ENCODE data around the gene C2CD4D.
A peak's percentile ranks its signal among the peaks of the same experiment; 100 is the strongest.

The C2CD4D gene

GRCh38 chr1:151811181-151811580 lies 28.4 kb downstream of the C2CD4D start:
- no peak for DNase-seq

- no peak for DNase-seq
Measured at GRCh38 chr1:151809985-151810556, 29.5 kb downstream of the C2CD4D start.

GRCh38 chr1:151809290-151809984 lies 30.2 kb downstream of the C2CD4D start:
- DNase-seq = no peak

DNA sequence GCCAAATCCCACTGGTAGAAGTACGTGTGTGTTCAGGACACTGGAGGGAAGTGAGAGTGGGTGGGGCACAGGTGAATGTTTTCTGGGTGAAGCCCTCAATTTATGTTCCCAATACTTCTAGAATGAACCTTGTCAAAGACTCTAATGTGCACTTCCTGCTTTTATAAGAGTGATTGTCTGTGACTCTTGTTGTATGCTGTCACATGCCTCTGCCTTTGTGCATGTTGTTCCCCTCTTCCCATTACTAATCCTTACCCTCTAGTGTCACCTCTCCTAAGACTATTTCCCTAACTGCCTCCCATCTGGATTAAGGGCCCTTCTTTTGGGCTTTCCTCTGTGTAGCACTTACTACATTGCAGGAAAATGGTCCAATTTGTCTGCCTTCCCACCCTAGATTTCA lies 31.9 kb downstream of the C2CD4D start:
- DNase-seq = no peak

- DNase-seq = no peak
Measured at GRCh38 chr1:151807131-151807530, 32.5 kb downstream of the C2CD4D start.

DNA sequence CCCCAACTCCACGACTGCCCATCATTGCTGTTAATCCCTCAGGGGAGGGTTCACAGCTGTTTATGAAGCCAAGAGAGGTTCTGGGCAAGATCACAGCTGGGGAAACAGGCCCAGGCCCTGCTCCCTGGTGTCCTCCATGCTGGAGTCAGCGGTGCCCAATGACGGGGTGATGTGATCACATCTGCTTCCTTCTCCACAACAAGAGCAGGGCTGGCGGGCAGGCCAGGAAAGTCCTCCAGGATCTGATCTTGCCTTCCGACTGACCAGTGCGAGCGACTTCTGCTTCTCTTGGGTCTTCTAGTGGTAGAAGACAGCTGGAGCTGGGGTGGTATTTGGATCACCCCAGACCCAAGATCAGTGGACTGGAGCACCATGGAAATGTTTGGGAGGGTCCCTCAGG lies 33.5 kb downstream of the C2CD4D start:
- no peak for DNase-seq

DNA sequence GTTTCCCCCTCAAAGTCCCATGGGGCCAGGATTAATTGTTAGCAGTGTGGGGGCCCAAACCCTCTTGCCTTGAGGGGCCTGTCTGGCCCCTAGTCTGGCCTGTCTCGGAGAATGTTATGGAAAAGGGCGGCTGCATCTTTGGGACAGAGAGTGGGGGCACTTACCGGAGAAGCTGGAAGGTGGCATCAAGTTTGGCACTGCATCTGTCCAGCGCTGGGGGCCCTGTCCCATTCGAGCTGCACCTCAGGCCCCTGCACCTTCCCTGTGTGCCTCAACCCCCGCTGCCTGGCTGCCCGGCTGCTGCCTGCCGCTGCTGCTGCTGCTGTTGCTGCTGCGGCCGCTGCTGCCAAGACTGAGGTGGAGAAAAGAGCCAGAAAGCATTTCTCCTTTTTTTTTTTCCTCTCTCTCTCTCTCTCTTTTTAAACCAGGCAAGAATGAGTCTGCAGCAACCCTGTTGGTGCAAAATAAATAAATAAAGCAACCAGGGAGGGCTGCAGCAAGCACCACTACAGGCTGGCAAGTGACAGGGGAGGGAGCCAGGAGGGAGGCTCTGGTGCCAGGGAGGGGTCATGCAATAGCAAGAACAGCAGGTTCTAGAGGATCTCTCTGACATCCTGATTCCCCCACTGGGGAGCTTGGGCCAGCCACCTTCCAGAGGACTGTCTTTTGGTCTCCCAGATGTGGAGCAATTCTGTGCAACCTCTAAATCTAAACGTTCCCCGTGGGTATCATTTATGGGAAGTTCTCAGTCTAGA lies 34.4 kb downstream of the C2CD4D start, which contains the start of gene LINGO4:
TSS of gene LINGO4 (minus strand) at position 354 of the 755 bp plus-strand sequence. CDS start 2,715 bp downstream, outside the sequence.
- no peak for DNase-seq

DNA sequence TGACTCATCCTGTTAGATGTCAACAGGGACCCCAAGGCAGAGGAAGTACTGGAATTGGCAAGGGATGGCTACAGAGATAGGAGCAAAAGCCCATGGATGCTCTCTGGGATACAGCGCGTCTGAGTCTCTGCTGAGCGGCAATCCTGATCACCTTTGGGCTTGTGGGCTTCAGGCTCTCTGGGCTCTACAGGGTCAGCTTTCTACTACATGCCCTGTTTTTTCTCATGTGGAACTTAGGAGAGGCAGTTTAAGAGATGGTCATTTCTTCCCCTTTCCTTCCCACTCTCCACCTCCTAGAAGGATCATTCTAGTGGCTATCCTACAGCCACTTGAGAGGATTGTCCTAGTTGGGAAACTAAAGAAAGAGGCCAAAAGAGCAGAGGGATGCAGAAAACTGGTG lies 35.7 kb downstream of the C2CD4D start:
- DNase-seq = no peak

DNA sequence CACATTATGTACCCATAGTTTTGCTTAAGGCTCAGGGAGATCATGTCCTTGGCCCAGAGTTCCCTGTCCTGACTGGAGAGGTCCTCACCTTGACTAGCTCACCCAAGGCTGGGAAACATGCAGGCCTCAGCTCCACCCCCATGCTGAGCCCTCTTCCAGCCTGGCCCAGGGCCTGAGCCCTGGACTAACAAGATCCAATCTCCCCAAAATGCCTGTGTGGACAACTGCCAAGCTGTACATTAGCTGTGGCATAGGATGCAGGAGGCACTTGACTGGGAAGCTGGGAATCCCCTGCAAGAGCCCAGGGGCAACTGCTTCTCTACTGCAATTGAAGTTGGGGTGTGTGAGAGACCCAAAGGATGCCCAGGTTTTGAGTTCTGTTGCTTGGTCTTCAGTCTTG lies 36.5 kb downstream of the C2CD4D start:
- no peak for DNase-seq

- DNase-seq = no peak
Measured at GRCh38 chr1:151802372-151802771, 37.2 kb downstream of the C2CD4D start.

DNA sequence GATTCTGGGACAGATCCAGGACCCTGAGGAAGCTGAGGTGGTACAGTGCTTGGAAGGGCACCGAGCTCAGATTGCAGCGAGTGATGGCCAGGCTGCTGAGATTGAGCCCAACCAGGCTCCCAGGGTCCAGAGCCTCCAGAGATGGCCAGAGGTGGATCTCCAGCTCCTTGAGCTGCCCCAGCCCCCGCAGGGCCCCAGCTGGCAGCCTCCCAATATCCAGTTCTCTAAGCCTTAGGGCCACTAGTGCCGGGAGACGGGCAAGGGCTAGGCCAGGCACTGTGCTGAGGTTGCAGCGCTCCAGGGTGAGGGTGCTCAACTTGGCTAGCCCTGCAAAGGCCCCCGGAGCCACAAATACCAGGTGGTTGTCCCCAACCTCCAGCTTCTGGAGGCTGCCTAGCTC lies 37.8 kb downstream of the C2CD4D start:
- no peak for DNase-seq

DNA sequence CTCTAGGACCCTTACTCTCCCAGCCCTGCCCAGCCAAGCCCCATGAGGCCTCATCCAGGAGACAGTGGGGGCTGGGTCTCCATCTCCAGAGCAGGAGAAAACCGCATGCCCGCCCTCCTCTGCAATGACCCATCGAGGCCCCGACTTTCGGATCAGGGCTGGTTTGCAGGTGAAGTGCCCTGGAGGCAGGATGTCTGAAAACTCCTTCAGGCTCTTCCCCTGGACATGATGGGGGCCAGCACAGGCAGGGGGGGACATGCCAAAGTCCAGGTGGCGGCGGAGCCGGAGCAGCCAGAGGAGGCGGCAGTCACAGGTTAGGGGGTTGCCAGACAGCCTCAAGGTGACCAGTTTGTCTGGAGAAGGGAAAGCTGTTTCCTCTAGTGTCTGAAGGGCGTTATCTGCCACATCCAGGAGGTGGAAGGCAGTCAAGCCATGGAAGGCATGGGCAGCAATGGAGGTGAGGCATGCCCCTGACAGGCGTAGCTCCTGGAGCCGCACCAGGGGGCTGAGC lies 38.3 kb downstream of the C2CD4D start:
- no peak for DNase-seq

- no peak for DNase-seq
Measured at GRCh38 chr1:151800830-151801229, 38.8 kb downstream of the C2CD4D start.

DNA sequence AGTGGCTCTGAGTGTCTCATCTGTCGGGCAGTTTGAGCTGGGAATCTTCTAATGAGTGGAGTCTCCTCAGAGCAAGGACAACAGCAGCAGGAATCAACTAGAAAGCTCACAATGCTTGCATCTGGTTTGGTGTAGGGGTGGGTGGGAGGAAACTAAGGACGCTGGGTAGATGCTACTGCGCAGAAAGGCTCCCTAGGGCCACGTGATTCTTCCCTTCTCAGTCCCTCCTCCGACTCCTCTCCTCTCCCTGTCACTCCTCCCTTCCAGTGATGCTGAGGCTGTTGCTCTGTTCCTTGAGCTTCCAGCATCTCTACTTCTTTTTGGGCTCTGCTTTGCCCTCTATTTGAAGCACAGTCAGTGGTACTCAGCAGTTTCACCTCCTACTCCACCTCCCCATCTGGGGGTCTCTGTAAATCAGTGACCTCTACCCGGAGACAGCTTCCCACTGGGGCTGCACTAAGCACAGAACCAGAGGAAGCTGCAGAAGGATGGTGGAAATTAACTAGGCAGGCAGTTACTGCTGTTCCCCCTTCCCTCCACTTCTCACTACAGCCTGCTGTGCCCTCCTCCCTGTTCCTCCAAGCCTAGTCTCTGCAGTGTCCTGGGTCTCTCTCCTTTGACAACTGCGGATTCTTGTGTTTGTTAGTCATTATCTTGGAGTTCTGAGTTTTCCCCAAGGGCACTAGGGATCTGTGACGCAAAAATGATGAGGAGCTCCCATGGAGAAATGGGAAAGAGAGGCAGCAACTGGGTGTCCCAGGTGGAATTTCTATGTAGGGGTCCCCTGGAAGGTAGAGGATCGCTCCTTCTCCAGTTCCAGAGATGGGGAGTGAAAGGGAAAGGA lies 40.2 kb downstream of the C2CD4D start:
- DNase-seq = no peak

GRCh38 chr1:151798571-151798970 lies 41.0 kb downstream of the C2CD4D start:
- no peak for DNase-seq

DNA sequence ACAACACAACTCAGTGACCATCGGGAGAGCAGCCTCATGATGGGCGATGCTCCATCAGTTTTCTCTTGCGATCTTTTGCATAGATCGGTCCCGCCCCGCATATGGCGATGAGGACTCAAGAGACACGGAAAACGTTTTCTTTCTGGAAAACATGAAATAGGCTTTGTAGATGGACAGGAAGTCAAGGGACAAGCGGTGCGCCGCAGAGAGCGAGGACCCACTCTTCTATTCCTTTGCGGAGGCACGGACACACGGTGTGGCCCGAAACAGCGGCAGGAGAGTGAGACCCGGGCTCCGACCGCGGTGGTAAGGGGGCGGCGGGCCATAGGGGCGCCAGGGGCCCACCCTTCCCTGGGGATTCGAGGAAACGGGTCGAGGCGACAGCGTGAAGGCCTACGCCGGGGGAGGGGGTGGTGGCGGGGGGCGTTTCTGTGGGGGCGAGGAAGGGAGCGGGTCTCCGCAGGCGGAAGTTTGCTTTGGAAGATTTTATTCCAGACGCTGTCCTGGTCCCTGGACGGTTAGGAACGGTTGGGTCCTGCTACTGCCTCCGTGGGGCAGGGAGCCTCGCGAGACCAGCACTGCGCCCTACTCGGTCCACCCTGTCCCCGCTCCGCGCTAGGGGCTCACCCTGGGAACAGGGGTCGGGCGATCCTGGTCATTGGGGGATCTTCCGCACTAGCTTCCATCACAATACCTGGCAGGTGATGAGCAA lies 48.5 kb downstream of the C2CD4D start:
- peak; percentile 19 for DNase-seq

DNA sequence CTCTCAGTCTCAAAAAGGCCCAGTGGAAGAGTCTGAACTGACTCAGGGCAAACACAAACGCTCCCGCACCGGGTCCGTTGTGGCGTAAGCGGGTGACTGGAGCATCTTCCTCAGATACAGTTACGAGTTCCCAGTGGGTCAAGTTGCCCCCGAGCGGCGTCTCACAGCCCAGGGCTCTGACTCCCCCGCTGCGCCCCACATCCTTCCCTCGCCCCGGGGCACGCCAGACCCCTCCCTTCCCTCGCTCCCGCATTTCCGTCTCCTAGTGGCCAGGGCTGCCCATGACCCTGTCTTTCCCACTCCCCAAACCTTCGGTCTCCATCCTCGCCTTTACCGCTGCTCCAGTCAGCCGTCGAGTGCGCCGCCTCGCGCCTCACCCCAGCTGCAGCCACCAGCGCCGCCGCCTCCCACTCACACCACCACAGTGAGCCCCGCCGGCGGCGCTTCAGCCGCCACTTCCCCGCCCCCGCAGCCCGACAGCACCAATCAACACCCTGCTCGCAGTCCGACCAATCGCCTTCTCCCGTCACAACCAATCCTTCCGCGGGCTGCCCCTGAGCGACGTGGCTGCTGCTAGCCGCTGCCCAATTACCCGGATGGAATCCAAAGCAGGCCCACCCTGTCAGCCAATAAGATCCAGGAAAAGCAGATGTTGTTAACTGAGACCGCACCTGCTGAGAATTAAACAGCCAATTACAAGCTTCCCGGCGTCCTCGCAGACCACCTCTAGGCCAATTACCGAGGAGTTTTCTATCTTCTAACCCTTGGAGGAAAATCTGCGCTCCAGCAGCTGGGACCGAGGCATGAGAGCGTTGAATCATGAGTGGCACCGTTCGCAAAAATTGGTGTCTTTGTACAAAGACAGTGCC lies 49.3 kb downstream of the C2CD4D start, which contains the start of gene TDRKH:
TSS of gene TDRKH (minus strand) at position 430 of the 869 bp plus-strand sequence. CDS start 7,478 bp downstream, outside the sequence.
- peak; percentile 100 for DNase-seq
